Erythroblast (primary cell): Measurements from ENCODE around the gene SCAP.
A peak's percentile ranks its signal among the peaks of the same experiment; 100 is the strongest.
"Not testable (repeated sequence)": the region's sequence is repeated elsewhere in the genome, so short reads cannot be mapped to it uniquely, and the experiment has no call there.

ENCODE experiments used
- DNase-seq, 2 experiments: peaks; one replicate each; lab custom pipeline; 2025; lab: John Stamatoyannopoulos, UW
- GATA1 ChIP-seq: IDR thresholded peaks from 2 replicates; pipeline ENCODE4 v1.6.1; 2011; ENCODE audit warnings: low read depth, mild to moderate bottlenecking, control low read depth, low read length, moderate library complexity
- POLR2A ChIP-seq: IDR thresholded peaks from 2 replicates; pipeline ENCODE4 v1.6.1; 2011; ENCODE audit warnings: mild to moderate bottlenecking, low read length

Gene SCAP

DNA sequence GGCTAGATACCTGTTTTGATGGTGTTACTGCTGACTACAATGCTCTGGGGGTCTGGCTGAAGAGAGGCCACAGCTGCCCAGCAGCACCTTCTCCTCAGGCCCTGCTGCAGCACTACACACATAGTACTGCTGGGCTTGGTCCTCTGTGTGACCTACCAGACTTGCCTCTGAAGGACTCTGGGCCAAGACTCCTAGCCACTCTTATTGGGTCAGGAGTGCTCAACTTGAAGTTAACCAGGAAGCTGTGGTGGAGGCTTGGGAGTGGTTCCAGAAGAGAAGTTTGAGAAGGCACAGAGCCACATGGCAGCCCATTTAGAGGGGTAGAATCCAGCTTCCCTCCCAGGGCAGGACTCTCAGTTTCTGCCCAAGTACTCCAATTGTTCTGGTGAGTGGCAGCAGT lies 21.2 kb upstream of the SCAP start:
- no peak for DNase-seq
- no peak for TF ChIP-seq GATA1

DNA sequence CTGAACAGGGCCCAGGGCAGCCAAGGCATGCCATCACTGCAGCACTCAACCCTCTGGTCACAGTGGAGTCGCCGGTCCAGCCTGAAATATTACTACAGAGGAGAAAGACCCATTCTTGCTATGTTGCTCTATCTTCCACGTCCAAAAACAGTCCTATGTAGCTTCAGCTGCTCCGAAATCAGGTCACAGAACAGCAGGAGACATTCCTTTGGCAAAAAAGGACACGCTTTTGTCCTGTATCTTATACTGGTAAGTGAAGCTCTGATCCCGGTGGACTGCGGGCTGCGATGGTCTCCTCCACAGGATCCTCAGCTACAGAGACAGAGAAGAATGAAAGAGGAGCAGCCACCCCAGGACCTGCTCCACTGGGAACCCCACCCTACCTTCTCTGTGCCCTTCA lies 20.1 kb upstream of the SCAP start:
- DNase-seq, result no peak
- TF ChIP-seq GATA1 (no peak), POLR2A (no peak)

DNA sequence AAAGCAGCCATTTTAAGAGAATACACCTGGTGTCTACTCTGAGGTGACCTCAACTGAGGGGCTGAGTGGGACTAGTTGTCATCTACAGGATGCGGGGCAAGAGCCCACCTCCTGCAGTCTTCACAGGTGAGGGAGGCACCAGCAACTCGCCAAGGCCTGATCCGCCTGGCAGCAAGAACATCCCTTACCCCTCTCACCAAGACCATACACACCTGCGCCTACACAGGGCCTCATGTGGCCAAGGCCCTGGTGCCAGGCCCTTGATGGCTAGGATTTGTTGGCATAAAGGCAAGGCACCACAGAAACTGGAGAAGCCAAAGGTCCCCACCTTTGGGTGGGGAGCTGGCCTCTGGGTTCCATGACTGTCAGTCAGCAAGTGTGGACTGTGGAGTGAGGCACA lies 19.4 kb upstream of the SCAP start:
- no peak for DNase-seq
- TF ChIP-seq POLR2A, result no peak
- no peak for TF ChIP-seq GATA1

- DNase-seq, result no peak
- no peak for TF ChIP-seq GATA1
- TF ChIP-seq POLR2A, result no peak
Measured at GRCh38 chr3:47491777-47492176, 16.0 kb upstream of the SCAP start.

DNA sequence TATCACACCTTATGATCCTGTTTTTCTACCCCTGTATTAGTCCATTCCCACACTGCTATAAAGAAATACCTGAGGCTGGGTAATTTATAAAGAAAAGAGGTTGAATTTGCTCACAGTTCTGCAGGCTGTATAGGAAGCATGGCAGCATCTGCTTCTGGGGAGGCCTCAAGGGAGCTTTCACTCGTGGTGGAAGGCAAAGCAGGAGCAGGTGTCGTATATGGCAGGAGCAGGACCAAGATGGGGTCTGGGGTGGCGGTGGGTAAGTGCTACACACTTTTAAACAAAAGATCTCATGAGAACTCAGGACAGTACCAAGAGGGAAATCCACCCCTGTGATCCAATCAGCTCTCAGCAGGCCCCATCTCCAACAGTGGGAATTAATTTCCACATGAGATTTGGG lies 15.4 kb upstream of the SCAP start:
- no peak for DNase-seq
- no peak for TF ChIP-seq POLR2A
- no peak for TF ChIP-seq GATA1

DNA sequence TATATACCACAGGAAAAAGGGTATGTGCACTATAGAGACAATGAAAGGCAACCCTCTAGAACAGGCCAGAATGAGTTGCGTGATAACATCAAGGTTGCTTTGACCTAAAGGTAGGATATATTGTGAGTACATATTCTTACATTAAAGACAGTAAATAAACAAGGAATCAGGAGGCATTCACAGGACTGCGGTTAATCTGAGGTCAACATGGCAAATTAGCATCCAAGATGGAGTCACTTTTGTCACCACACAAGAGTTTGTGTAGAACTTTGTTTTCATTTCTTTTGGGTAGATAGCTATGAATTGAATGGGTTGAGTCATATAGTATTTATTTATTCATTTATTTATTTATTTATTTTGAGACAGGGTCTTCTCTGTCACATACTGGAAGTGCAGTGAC lies 11.5 kb upstream of the SCAP start:
- TF ChIP-seq GATA1 (no peak), POLR2A (no peak)
- no peak for DNase-seq

DNA sequence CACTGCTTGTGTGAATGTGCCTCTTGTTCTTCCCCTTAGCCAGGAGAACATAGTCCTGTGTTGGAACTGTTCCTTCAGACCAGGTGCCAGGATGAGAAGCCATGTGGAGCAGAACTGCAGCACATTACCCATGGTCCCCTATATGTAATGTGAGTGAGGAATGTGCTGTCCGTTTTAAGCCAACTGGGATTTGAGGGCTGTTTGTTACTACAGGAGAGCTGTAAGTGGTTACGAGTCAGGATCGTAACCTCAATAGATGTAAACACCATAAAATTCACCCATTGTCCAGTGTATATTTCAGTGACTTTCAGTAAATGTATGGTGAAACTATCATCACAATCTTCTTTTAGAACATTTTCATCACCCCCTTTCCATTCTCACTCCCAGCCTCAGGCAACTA lies 10.1 kb upstream of the SCAP start:
- TF ChIP-seq POLR2A (no peak), GATA1 (no peak)
- no peak for DNase-seq

DNA sequence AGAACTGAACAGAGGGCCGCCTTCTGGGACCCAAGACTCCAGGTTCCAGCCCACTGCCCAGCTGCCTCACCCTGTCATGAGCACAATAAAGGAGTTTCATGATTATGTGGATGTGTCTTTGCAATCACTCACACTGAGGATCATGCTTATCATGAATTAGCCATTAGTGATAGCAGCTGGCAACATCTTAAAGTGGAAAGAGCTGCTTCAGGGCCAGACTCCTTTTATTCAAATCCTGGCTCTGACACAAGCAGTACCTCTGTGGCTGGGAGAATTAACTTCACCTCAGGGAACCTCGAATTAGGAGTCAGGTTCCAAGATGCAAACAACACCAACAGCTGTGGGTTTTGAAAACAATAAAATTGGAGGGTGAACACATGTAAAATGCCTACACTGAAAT lies 6.6 kb upstream of the SCAP start:
- DNase-seq, result peak; percentile 23 to 50
- no peak for TF ChIP-seq POLR2A

DNA sequence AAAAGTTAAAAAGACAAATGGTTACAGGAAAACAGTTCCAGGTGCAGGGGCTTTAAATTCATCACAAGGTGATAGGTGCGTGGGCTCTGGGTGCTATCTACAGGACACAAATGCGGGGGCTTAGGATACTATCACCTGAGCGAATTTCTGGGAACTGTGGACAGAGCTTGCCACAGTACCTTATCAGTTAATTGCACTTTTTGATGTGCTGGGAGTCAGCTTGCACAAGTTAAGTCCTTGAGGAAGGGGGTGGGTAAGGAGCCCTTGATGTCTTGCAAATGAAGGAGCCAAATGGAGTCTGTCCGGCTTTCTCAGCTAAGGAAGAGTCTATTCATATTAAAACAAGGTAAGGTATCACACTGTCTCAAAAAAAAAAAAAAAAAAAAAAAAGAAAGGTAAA lies 6.0 kb upstream of the SCAP start:
- DNase-seq, result peak in 1 of 2 experiments; percentile 16

DNA sequence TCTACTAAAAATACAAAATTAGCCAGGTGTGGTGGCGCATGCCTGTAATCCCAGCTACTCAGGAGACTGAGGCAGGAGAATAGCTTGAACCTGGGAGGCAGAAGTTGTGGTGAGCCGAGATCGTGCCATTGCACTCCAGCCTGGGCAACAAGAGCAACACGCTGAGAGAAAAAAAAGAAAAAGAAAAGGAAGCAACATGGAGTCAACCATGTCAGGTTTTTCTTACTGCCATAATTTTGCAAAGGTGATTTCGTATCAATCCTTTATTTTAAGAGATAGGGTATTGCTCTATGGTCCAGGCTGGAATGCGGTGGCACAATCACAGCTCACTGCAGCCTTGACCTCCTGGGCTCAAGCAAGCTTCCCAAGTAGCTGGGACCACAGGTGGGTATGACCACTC lies 4.5 kb upstream of the SCAP start:
- not testable (repeated sequence) for DNase-seq

DNA sequence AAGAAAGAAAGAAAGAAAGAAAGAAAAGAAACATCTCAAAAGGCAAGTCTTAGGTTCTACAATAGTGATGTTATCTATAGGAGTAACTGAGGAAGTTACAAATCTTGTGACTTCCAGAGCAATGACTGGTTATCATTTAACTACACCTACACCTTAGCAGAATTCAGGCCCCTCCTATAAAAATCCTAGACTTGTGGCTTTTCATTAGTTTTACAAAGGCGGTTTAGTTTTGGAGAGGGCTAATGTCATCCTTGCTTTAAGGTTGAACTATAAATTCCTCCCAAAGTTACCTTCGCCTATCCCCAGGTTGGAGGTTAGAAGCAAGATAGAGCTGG lies 4.1 kb upstream of the SCAP start:
- TF ChIP-seq POLR2A (no peak), GATA1 (no peak)
- DNase-seq, result no peak

GRCh38 chr3:47478022-47478421 lies 2.3 kb upstream of the SCAP start:
- no peak for DNase-seq

GRCh38 chr3:47476644-47477199 lies 981 bp upstream of the SCAP start:
- peak in 1 of 2 experiments; percentile 43 for DNase-seq
- TF ChIP-seq POLR2A (no peak), GATA1 (no peak)

More at GRCh38 chr3:47478022-47478421, 2.3 kb upstream of the SCAP start:
- no peak for TF ChIP-seq POLR2A
- no peak for TF ChIP-seq GATA1

GRCh38 chr3:47476330-47476626 lies 537 bp upstream of the SCAP start:
- TF ChIP-seq POLR2A (no peak), GATA1 (no peak)
- DNase-seq, result no peak

- TF ChIP-seq GATA1 (no peak), POLR2A (no peak)
- DNase-seq, result no peak
Measured at GRCh38 chr3:47475029-47475569, 642 bp downstream of the SCAP start.

DNA sequence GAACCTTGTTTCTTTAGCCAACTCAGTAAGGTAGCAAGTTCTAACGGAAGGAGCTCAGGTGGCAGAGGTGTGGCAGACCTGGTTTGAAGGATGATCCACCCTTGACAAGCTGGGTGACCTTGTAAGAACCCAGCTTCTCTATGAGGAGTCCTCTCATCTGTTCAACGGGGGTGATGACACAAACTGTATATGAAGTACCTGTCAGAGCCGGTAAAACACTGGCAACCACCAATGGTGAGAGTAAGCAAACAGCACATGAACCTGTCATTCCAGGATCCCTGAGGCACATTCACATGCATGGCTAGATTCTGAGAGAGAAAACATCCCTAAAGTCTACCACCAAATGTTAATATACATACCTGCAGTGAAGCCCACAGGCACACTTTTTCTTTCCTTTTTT lies 2.4 kb downstream of the SCAP start:
- DNase-seq, result no peak
- no peak for TF ChIP-seq GATA1
- no peak for TF ChIP-seq POLR2A

DNA sequence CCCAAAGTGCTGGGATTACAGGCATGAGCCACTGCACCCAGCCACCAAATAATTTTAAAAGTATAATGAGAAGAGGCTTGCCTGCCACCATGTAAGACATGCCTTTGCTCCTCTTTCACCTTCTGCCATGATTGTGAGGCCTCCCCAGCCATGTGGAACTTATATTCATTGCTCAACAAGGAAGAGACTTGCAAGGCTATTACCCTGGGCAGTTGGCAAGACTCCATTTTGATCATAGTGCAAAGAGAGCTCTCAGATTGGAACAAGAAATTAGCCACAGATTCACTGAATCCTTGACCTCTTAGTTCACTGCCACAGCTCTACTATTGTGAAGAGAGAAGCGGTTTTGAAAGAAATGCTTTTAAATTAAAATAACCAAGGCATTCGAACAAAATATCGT lies 6.1 kb downstream of the SCAP start:
- DNase-seq, result no peak

GRCh38 chr3:47468315-47468714 lies 7.4 kb downstream of the SCAP start:
- not testable (repeated sequence) for DNase-seq

More for the DNA sequence above, 6.1 kb downstream of the SCAP start:
- TF ChIP-seq POLR2A (no peak), GATA1 (no peak)
